Glomerular visceral epithelial cell (primary cell): Measurements from ENCODE around the gene LRRC3B.

ENCODE experiments used
- DNase-seq: peaks from one replicate; pipeline ENCODE4 v3.0.0-alpha.2; 2016; ENCODE audit errors: extremely low spot score

The LRRC3B gene

DNA sequence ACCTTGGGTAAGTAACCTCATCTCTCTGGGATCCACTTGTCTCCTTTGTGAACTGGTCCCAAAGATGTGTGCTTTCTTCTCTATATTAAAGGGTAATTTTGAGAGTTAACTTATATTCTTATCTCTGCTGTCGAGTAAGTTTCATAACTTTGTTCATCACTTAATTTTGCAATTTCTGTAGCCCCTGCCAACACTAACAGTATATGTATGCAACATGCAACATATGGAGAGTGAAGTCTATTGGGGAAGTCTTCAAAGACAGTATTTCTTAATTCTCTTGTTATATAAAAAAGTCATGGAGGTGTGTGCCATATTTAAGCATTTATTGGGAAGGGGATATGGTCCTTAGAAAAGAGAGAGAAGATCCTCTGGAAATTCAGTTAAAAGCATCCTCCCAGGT, 85.9 kb downstream of the LRRC3B start:
- DNase-seq: no peak

- DNase-seq: peak; percentile 2
Measured at GRCh38 chr3:26712211-26713026, 89.8 kb downstream of the LRRC3B start.

GRCh38 chr3:26713091-26713490, 90.5 kb downstream of the LRRC3B start:
- no peak for DNase-seq

DNA sequence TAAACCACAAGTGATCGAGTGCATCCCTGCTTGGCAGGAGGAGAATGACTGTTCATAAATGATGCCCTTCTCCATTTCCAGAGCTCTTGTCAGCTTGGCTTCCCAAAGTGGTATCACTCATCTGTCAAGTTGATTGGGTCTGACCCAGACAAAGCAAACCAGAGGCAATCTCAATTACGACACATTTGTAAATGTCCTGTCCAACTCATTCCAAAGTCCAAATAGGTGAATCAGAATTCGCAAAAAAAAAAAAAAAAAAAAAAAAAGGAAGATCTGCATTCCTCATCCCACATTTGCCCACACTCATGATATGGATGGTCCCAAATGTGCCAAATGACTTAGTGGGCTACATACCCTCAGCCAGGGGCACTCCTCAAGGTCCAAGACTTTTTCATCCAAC, 91.9 kb downstream of the LRRC3B start:
- no peak for DNase-seq

GRCh38 chr3:26715431-26715830, 92.9 kb downstream of the LRRC3B start:
- DNase-seq: no peak

- DNase-seq: no peak
Measured at GRCh38 chr3:26718315-26718714, 95.7 kb downstream of the LRRC3B start.

- no peak for DNase-seq
Measured at GRCh38 chr3:26719134-26719533, 96.6 kb downstream of the LRRC3B start.

DNA sequence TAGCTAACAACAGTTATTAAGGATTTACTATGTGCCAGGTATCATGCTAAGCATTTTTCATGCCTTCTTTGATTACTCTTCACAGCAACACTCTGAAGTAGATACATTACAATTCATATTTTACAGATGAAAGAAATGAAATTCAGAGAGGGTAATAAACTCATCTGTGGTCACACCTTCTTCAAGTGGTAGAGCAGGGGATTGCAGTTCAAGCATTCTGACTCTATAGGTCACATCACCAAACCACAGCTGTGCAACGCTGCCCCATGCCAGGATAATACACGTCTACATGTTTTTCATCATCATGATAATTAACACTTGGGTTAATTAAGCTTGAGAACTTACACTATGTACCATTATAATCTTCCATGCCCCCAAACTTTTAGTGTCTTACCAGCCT, 98.5 kb downstream of the LRRC3B start:
- no peak for DNase-seq

GRCh38 chr3:26731843-26732242, 109.3 kb downstream of the LRRC3B start:
- DNase-seq: no peak

GRCh38 chr3:26750263-26750662, 127.7 kb downstream of the LRRC3B start:
- no peak for DNase-seq

GRCh38 chr3:26752466-26752865, 129.9 kb downstream of the LRRC3B start:
- DNase-seq: no peak

GRCh38 chr3:26753095-26753494, 130.5 kb downstream of the LRRC3B start:
- DNase-seq: no peak

GRCh38 chr3:26757978-26758377, 135.4 kb downstream of the LRRC3B start:
- DNase-seq: no peak
